Left kidney (tissue), 2 donors: ENCODE measurements around the gene INPP5D. TPM values are rescaled to one million over a fixed set of nuclear protein-coding genes. Genes with fewer than 3 reads are reported as not detected.
"Not testable (repeated sequence)": the region's sequence is repeated elsewhere in the genome, so short reads cannot be mapped to it uniquely, and the experiment has no call there.

Experiments
- DNase-seq: peaks from one replicate; pipeline ENCODE4 v3.0.0-alpha.2; 2013
- polyA plus RNA-seq: library from polyadenylated mRNA; unstranded; fragments of 120-200 nt; gene quantifications from one replicate; pipeline ENCODE4 v1.2.1, GENCODE V29; 2013; ENCODE audit not compliant: insufficient read length

INPP5D gene
- polyA plus RNA-seq, 1 donor = 6.6 TPM

DNA sequence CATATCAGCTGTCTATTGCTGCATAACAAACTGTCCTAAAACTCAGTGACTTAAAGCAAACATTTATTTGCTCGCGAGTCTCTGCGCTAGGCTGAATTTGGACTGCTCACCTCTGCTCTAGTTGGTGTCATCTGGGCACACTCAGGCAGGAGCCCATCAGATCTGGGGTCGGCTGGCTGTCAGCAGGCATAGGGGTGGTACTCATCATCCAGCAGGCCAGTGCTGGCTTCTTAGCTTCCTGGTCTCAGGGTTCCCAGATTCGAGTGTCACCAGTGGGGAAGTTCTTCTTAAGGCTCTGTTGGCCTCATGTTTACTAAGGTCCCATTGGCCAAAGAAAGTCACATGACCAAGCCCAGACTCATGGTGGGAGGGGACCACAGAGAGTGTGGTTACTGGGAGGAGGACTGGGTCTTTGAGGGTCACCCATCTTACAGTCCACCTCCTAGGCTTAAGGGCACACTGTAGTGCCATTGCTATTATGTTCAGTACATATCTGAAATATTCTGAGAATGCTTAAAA, 119.8 kb downstream of the INPP5D start:
- no peak for DNase-seq

DNA sequence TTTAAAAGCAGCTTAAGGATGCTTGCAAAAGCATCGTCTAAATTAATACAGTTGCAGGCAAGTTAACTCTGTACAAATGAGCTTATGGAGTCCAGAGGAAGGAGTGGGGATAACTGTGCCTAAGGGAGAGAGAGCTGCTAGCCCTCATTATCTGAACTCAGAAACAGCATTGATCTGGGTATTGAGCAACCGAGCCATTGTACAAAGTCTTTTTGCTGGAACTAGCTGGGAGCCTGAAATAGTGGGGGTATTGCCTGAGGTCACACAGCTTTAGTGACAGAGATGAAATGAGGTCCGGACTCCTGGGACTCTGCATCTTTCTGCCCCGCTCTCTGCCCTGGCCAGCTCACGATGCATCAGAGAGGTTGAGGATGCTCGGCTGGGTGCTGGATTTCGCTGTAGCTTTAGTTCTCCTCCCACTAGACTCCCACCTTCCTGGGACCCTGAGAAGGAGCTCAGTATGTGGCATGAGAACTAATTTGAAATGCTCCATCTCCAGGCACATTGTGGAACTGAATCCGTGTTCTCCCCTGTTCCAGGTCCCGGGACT, 123.8 kb downstream of the INPP5D start:
- no peak for DNase-seq

DNA sequence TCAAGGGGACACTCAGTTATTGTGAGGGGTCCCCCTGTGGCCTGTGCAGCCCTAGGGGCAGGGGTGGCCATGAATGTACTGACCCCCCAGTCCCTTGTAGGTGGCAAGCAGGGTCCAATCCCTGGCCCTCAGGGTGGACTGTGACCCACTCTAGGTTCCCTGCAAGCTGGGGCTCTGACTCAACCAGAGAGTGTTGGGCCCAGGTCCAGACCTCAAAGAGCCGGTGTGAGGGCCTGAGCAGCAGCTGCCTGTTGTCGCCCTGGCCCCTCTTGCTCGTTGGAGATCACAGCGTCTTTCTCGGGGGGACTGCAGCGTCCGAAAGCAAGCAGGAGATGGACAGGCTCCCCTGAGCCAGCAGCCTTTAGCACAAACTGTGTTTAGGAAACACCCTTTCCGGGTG, 124.5 kb downstream of the INPP5D start:
- no peak for DNase-seq

DNA sequence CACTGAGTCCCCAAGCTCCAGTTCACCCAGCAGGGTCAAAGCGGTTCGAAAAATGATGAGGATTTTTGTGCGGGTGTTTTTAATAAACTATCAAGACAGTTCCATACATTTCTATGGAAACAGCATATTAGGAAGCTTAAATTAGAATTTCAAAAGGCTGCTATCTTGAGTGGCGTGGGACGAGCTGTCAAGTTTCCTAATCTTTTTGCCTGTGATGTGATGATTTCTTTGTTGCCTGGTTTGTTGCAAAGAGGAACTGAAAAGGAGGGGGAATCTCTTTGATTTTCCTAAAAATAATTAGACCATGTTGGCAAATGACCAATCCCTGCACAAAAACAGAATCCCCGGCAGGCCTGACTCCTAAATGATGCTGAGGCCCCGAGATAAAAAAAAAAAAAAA, 125.2 kb downstream of the INPP5D start:
- no peak for DNase-seq

DNA sequence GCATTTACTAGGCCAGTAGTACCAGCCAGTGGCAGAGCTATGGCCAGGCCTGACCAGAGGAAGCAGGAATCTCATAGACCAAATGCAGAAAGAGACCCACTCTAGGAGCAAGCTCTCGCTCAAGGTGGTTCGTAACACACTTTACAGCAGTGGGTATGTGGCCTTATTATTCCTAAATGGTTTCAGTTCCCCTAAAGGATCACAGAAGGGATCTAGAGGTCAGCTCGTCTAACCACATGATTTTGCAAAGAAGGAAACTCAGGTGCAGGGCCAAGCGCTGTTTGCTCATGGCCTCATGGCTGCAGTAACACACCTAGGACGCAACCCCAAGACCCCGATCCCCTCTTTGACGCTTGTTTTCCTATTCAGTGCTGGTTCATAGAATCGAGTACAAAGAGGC, 125.8 kb downstream of the INPP5D start:
- DNase-seq = no peak

DNA sequence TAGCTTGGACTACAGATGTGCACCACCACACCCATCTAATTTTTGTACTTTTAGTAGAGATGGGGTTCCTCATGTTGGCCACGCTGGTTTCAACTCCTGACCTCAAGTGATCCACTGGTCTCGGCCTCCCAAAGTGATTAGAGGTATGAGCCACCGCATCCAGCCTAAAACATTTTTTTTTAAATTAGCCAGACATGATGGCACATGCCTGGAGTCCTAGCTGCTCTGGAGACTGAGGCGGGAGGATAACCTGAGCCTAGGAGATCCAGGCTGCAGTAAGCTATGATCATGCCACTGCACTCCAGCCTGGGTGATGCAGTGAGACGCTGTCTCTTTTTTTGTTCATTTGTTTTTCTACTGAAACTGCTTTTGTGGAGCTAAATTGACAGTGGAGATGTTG, 126.7 kb downstream of the INPP5D start:
- DNase-seq = no peak

DNA sequence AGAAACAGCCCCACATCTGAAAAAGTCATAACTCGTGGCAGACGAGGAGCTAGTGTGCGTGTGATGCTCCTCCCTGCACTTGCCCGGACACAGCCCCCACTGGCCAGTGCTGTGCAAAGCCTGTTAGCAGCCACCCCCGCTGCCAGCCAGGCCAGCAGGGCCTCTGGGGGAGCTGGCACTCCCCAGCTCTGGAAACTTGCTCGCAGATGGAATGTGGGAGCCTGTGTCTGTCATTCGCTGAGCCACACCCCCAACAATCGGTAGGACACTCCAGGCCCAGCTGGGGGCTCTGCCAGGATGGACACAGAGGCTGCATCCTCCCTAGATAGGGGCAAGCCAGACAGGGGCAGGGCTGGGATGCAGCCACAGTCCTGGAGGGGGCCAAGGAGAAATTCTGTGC, 128.9 kb downstream of the INPP5D start:
- no peak for DNase-seq

DNA sequence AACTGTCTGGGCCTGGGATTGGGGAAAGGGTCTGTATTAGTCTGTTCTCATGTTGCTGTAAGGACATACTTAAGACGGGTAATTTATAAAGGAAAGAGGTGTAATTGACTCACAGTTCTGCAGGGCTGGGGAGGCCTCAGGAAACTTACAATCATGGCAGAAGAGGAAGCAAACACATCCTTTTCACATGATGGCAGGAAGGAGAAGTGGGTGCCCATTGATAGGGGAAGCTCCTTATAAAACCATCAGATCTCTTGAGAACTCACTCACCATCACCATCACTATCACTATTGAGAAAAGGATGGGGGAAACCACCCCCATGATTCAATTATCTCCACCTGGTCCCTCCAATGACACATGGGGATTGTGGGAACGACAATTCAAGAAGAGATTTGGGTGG, 130.9 kb downstream of the INPP5D start:
- DNase-seq = not testable (repeated sequence)

DNA sequence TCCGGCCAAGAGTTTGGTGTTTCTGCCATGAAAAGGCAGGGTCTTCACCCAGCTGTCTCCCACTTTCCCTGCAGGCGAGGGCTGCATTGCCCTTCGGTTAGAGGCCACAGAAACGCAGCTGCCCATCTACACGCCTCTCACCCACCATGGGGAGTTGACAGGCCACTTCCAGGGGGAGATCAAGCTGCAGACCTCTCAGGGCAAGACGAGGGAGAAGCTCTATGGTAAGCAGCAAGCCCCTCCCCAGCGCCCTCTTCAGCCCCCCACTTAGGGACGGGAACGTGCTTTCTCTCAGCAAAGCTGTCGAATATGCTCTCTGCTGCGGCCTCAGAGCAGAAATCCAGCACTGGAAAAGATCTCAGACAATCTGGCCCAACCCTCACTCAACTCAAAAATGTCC, 133.6 kb downstream of the INPP5D start:
- no peak for DNase-seq

DNA sequence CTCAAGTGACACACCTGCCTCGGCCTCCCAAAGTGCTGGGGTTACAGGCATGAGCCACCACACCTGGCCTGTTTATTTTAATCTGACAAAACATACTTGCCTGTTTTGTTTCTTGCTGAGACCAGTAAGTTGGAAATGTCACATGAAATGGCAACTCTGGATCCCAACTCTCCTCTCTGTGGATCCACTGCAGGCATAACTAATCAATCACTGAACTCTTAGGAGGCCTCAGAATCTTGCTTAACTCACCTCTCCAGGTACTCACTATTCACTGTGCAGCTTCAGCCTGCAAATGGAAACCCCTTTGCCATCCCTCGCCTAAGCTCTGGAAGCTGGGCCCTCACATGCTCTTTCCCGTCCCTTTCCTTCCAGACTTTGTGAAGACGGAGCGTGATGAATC, 134.9 kb downstream of the INPP5D start:
- no peak for DNase-seq

DNA sequence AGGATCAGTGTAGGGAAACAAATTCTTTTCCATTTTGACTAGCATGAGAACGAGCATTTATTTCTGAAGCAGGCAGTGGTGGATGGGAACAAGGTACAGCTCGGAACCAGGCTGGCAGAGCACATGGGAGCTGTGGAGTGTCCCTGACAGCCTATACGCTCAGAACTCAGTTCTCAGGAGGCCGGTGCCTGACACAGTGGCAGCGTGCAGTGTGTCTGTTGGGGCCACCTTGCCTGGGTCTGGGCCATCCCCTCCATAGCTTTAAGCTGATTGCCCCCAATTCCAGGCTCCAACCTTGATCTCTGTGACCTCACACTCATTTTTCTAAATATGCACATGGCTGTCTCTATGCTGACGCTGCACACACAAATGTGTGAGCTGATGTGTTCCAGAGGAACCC, 136.9 kb downstream of the INPP5D start:
- DNase-seq = no peak

DNA sequence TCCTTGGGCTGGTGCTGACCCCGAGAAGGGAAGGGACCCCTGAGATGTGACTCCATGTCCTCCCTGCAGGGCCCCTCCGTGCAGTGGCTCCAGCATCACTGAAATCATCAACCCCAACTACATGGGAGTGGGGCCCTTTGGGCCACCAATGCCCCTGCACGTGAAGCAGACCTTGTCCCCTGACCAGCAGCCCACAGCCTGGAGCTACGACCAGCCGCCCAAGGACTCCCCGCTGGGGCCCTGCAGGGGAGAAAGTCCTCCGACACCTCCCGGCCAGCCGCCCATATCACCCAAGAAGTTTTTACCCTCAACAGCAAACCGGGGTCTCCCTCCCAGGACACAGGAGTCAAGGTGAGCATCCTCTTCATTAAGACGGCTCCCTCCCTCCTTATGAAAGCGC, 137.9 kb downstream of the INPP5D start:
- no peak for DNase-seq

DNA sequence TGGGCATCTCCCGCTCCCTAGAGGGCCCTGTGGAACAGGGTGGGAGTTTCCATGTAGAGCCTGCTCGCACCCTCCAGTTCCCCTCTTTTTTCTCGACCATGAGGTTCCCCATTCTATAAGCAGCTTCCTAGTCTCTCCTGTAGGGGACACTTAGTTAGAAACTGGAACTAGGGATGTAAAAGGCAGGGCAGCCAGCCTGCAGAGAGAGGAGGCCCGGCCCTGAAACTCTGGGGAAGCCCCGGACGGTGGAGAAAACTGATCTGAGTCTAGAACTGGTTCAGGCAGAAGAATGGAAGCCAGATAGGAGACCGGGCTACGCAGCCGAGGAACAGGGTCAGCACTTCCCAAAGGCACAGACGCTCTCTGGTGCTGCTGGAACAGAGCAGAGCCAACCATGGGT, 139.7 kb downstream of the INPP5D start:
- DNase-seq = no peak

DNA sequence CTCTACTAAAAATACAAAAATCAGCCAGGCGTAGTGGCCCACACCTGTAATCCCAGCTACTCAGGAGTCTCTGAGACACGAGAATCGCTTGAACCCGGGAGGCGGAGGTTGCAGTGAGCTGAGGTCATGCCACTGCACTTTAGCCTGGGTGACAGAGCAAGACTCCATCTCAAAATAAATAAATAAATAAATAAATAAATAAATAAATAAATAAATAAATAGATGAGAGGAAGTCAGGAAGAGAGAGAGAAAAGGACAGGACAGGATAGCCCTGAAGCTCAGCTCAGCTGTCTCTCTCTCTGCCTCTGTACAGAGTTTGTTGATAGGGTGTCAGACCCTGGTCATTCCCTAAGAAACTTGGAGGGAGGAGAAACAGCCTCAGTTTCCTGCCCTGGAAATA, 140.6 kb downstream of the INPP5D start:
- not testable (repeated sequence) for DNase-seq

DNA sequence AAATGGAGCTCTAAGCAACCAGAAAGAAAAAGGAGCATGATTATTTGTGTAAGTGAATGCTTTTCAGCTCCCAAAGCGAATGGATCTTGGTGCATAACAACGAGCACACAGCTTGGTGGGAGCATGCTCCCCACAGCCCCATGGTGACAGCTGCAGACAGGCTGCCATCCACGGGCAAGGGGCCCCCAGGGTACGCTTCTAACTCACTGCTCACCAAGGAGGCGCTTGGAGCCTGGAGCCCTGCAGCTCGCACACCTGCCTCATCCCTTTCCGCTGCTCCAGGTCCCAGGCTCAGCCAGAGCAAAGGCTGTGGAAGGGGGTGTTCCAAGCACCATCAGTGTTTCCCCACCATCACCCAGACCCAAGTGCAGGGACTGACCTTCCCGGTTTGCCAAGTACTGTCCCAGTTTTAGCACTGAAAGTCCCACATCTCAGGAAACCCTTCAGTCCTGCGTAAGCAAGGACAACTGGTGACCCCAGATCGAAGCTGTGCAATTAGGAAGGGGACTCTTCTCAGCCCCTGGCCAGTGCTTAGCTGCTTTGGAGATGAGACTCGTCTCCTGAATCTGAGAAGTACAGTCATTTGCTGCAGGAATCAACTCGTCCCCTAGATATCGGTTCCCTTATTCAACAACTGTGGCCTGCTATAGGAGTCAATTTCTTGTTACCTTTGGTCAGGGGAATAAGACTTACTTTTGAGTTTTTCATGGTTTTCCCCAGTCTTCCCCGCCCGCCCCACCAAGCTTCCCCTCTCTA, 141.3 kb downstream of the INPP5D start:
- no peak for DNase-seq

DNA sequence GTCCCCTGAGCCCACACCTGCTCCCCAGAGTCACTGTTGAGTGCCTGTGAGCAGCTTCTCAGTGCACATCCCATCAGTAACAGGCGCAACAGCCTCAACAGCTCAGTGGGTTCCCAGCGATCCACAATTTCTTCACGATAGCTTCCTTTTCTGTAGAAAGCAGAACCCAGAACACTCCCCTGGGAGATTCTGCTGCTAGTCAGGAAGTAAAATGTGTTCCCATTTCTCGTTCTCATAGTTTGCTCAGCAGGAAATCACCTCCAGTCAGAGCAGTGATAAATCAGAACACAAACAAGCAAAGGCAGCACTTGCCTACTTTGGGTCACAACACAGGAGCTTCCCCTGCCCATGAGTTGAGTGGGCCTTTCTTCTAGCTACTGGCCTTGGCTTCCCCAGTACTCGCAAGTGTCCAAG, 142.4 kb downstream of the INPP5D start:
- no peak for DNase-seq

DNA sequence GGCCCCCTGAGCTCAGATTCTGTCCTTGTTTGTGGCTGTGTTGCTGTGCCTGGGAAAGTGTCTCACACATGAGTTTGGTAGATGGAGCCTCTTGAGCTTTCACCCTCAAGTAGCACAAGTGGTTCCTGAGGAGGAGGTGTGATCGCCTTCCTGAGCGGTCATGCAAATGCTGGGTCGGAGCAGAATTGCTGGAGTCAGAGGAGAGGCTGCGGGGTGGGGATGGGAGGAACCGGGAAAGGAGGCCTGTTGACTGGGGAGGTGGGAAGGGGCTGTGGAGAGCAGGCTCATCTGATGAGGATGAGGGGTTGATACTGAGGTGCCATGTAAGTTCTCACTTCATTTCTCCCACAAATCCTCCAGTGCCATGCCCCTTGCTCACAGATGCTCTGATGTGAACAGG, 142.9 kb downstream of the INPP5D start:
- DNase-seq = no peak

DNA sequence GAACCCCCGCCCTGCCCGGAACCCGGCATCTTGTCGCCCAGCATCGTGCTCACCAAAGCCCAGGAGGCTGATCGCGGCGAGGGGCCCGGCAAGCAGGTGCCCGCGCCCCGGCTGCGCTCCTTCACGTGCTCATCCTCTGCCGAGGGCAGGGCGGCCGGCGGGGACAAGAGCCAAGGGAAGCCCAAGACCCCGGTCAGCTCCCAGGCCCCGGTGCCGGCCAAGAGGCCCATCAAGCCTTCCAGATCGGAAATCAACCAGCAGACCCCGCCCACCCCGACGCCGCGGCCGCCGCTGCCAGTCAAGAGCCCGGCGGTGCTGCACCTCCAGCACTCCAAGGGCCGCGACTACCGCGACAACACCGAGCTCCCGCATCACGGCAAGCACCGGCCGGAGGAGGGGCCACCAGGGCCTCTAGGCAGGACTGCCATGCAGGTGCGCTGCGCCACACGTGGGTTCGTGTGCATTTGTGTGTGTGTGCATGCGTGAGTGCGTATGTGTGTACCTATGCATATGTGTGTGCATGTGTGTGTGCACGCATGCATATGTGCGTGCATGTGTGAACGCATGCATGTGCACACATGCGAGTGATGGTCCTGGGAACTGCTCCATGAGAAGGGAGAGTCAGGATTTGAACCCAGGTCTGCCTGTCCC, 144.3 kb downstream of the INPP5D start:
- DNase-seq = no peak

DNA sequence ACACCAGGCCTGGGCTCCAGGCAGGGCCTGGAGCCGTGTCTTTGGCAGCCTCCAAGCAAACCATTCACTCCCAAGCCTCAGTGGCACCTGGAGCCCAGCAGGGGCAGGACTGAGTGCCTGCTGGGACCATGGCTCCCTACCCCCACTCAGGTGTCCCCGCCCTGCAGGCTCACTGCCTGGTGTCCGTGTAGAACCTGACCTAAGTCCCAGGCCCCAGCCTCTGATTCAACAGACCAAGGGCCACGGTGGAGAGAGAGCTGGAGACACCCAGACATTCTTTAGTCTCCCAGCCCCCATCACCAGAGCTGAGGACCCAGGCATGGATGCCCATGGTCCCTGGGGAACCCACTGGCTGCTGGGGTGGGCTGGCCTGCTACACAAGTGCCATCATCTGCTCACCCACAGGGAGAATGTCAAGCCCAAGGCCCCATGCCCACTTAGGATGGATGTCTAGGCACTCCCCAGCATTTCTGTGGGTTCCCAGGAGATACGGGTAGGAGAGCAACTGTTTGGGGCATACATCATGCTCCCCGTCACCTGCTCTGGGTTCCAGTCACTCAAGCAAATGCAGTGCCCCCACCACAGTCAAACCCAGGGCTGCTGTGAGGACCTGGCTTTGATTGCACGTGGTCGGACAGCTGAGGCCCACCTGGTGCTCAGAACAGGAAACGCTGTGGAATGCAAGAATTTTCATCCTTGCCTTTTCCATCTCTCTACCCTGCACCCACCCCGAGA, 148.4 kb downstream of the INPP5D start:
- no peak for DNase-seq

DNA sequence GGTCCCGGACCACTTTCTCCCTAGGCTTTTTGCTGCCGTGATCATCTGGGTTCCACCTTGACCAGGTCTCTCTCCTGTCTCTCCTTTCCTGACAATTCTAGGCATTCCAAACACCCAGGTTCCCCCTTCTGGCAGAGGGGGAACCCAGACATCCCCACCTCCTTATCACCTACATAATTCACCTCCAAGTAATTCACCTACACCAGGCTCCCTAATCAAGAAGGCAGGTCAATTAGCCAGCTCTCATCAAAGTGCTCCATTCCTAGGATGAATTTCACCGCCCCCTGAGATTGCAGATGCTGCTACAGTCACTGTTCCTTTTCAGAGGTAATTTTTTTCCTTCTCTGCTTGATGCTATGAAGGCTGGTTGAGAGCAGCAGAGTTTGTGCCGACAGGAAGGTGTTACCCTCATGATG, 149.0 kb downstream of the INPP5D start:
- DNase-seq = no peak

DNA sequence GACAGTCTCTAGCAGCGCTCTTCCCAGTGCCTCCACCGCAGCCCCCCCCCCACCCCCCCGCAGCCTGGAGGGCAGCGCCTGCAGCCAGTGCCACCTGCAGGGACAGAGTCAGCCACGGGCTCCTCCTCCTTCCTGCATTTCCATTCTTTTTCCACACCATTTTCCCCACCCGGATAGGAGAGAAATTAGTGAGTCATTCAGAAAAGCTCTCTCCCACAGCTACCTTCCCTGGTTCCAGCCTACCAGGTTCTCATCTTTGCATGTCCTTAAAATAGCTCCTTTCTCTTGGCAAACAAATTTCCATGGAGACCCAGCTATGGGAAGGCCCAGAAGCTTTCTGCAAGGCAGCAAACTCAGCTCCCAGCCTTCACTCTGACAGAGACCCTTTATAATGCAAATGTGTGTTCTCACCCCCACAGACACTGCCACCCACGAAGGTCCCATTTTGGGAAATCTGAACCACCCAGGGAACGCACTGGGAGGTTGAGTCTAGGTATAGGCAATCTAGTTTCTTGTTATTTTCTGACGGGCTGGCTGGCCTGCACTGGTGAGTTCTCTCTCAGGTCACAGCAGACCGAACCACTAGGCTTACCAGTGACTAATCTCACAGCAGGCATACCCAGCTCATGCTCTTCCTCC, 149.5 kb downstream of the INPP5D start:
- DNase-seq = peak; percentile 1

DNA sequence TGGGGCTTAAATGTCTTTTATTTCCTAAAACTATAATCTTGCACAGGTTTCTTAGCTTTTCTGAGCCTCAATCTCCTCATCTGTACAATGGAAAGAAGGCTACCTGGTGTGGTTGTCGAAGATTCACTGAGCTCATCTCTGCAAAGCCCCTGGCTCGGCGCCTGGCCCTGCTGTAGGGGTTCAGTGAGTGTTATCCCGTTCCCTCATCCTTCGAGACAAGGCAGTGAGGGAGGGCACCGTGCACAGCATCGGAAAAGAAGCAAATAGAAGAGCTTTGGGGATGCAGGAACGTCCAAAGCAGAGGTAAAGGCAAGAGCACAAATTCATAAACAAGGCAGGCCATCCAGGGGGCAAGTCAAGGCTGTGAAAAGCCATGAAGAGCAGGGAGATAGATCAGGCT, 150.1 kb downstream of the INPP5D start:
- no peak for DNase-seq
